Suprapubic skin (tissue), 4 donors: ENCODE results near the gene MYB. TPM values are rescaled to one million over a fixed set of nuclear protein-coding genes. Genes with fewer than 3 reads are reported as not detected.

Experiments
- DNase-seq, 2 donors: peaks; one replicate each; pipeline ENCODE4 v3.0.0-alpha.2; 2019; ENCODE audit warnings: low spot score in 2 of 2
- H3K27ac ChIP-seq: fragments of 200-600 bp; sonication (generic); one replicate; pipeline ENCODE4 v1.5.1; 2019
- H3K27me3 ChIP-seq: fragments of 200-600 bp; sonication (generic); one replicate; pipeline ENCODE4 v1.5.1; 2019
- H3K36me3 ChIP-seq: fragments of 200-600 bp; sonication (generic); one replicate; pipeline ENCODE4 v1.5.1; 2019
- H3K4me1 ChIP-seq: fragments of 200-600 bp; sonication (generic); one replicate; pipeline ENCODE4 v1.5.1; 2019
- H3K4me3 ChIP-seq: fragments of 200-600 bp; sonication (generic); one replicate; pipeline ENCODE4 v1.5.1; 2019; ENCODE audit warnings: mild to moderate bottlenecking
- H3K9me3 ChIP-seq: fragments of 200-600 bp; sonication (generic); one replicate; pipeline ENCODE4 v1.5.1; 2019
- CTCF ChIP-seq, 2 donors: fragments of 200-600 bp in 1 of 2; fragments of 450-650 bp in 1 of 2; sonication (generic) in 1 of 2; IDR thresholded peaks; one replicate each; pipeline ENCODE4 v1.5.1; 2016 to 2019; ENCODE audit warnings: antibody characterized with exemption in 2 of 2, mild to moderate bottlenecking in 1 of 2, moderate library complexity in 1 of 2
- EP300 ChIP-seq: sonication (generic); formaldehyde crosslinking; IDR thresholded peaks from one replicate; pipeline ENCODE4 v1.6.1; 2017; ENCODE audit warnings: antibody characterized with exemption
- POLR2A ChIP-seq, 2 donors: fragments of 450-650 bp; IDR thresholded peaks; one replicate each; pipeline ENCODE4 v1.6.1; 2017; ENCODE audit warnings: antibody characterized with exemption in 2 of 2, mild to moderate bottlenecking in 2 of 2, moderate library complexity in 2 of 2
- POLR2AphosphoS5 ChIP-seq, 3 donors: sonication (generic); formaldehyde crosslinking; IDR thresholded peaks; one replicate each; pipeline ENCODE4 v1.6.1; 2017; ENCODE audit warnings: antibody characterized with exemption in 3 of 3
- WGBS: methylation state at CpG from one replicate; pipeline ENCODE4 v1.1.5; 2018; 5-methylcytosine and 5-hydroxymethylcytosine counted together
- total RNA-seq, 4 donors: library from RNA; depleted of rRNA; stranded (reverse); fragments of >200 nt; gene quantifications; one replicate each; pipeline ENCODE4 v1.1.0, GENCODE V29; 2016

The MYB gene
- total RNA-seq, 4 donors from 2014 or later, result 5.1 to 18.0 (median 8.8) TPM

GRCh38 chr6:135170849-135171248, 10.3 kb upstream of the MYB start:
- WGBS, result 48% methylated on average over 3 of the region's 3 CpGs
- DNase-seq, result no peak
- no peak overlapping the region for H3K4me3 ChIP-seq
- H3K4me1 ChIP-seq, result peaks cover 3% of the 10 kb centered on the region
- no peaks in the 10 kb centered on the region for H3K27me3 ChIP-seq
- H3K36me3 ChIP-seq, result no peaks in the 10 kb centered on the region
- H3K9me3 ChIP-seq, result no peaks in the 10 kb centered on the region
- peak overlapping the region; percentile 74 for H3K27ac ChIP-seq
- TF ChIP-seq POLR2AphosphoS5 (IDR thresholded peaks at IDR 0.05), result no peak
- TF ChIP-seq CTCF (IDR thresholded peaks at IDR 0.05), result no peak
- no peak for TF ChIP-seq EP300
- no peak for TF ChIP-seq POLR2A (IDR thresholded peaks at IDR 0.05)

GRCh38 chr6:135173242-135173988, 7.7 kb upstream of the MYB start:
- Histone ChIP-seq H3K4me3 (no peak overlapping the region), H3K4me1 (peaks cover 3% of the 10 kb centered on the region), H3K27ac (no peak overlapping the region), H3K27me3 (no peaks in the 10 kb centered on the region), H3K36me3 (no peaks in the 10 kb centered on the region), H3K9me3 (no peaks in the 10 kb centered on the region)
- 80% methylated on average over 3 of the region's 3 CpGs for WGBS
- DNase-seq, result no peak
- TF ChIP-seq CTCF (IDR thresholded peaks at IDR 0.05) (no peak), POLR2AphosphoS5 (IDR thresholded peaks at IDR 0.05) (no peak), POLR2A (IDR thresholded peaks at IDR 0.05) (no peak), EP300 (no peak)

- TF ChIP-seq POLR2A (IDR thresholded peaks at IDR 0.05) (no peak), POLR2AphosphoS5 (IDR thresholded peaks at IDR 0.05) (no peak), EP300 (no peak), CTCF (IDR thresholded peaks at IDR 0.05) (no peak)
- Histone ChIP-seq H3K36me3 (no peaks in the 10 kb centered on the region), H3K27me3 (no peaks in the 10 kb centered on the region), H3K9me3 (no peaks in the 10 kb centered on the region), H3K4me3 (no peak overlapping the region), H3K27ac (no peak overlapping the region), H3K4me1 (peaks cover 3% of the 10 kb centered on the region)
- DNase-seq, result no peak
These were observed 7.1 kb upstream of the MYB start for GRCh38 chr6:135173989-135174484.

- H3K4me1 ChIP-seq, result peaks cover 3% of the 10 kb centered on the region
- H3K27ac ChIP-seq, result no peak overlapping the region
- no peaks in the 10 kb centered on the region for H3K27me3 ChIP-seq
- H3K4me3 ChIP-seq, result no peak overlapping the region
- no peak for TF ChIP-seq POLR2A (IDR thresholded peaks at IDR 0.05)
- no peak for TF ChIP-seq EP300
- TF ChIP-seq POLR2AphosphoS5 (IDR thresholded peaks at IDR 0.05), result no peak
- TF ChIP-seq CTCF (IDR thresholded peaks at IDR 0.05), result no peak
- DNase-seq, result no peak
- H3K36me3 ChIP-seq, result no peaks in the 10 kb centered on the region
- H3K9me3 ChIP-seq, result no peaks in the 10 kb centered on the region
These were observed 5.0 kb upstream of the MYB start for GRCh38 chr6:135176058-135176457.

- H3K4me1 ChIP-seq, result no peaks in the 10 kb centered on the region
- no peak for DNase-seq
- H3K4me3 ChIP-seq, result no peak overlapping the region
- TF ChIP-seq EP300 (no peak), CTCF (IDR thresholded peaks at IDR 0.05) (no peak), POLR2AphosphoS5 (IDR thresholded peaks at IDR 0.05) (no peak), POLR2A (IDR thresholded peaks at IDR 0.05) (no peak)
- H3K36me3 ChIP-seq, result no peaks in the 10 kb centered on the region
- H3K27ac ChIP-seq, result no peak overlapping the region
- H3K9me3 ChIP-seq, result no peaks in the 10 kb centered on the region
- 82% methylated on average over 6 of the region's 6 CpGs for WGBS
- H3K27me3 ChIP-seq, result no peaks in the 10 kb centered on the region
These were observed 4.6 kb upstream of the MYB start for GRCh38 chr6:135176464-135176863.
